CD4-positive, alpha-beta T cell (primary cell): Measurements from ENCODE around the gene SDC4. TPM values are rescaled to one million over a fixed set of nuclear protein-coding genes. Genes with fewer than 3 reads are reported as not detected.

Experiments
- ATAC-seq: fragments of 200-7000 bp; cut with Tn5 transposase; one replicate; pipeline ENCODE4 v1.10.0; 2022; ENCODE audit warnings: mild to moderate bottlenecking; ENCODE audit not compliant: poor library complexity
- CTCF ChIA-PET: fragments of 350-600 bp; sonication (Branson Sonifier 250); formaldehyde crosslinking; loops from one replicate; lab custom pipeline; 2021; ENCODE audit warnings: antibody characterized with exemption, inconsistent platforms; lab: Charles Lee
- POLR2A ChIA-PET: fragments of 350-600 bp; sonication (Branson Sonifier 250); formaldehyde crosslinking; loops from one replicate; lab custom pipeline; 2021; ENCODE audit warnings: antibody characterized with exemption, inconsistent platforms; lab: Charles Lee
- DNase-seq, 14 experiments: peaks; one replicate each; pipeline ENCODE4 v3.0.0-alpha.2; 2013 to 2020; ENCODE audit warnings: mixed read lengths in 2 of 14
- H3K27ac ChIP-seq, 2 donors: one replicate each; pipeline versions ENCODE4 v1.5.1 to v1.7.0; 2013; ENCODE audit warnings: low read length in 2 of 2, low read depth in 1 of 2, mild to moderate bottlenecking in 1 of 2
- H3K27me3 ChIP-seq, 2 experiments: 1 replicate in 1 of 2; 2 replicates in 1 of 2; pipeline versions ENCODE4 v1.6.1 to v1.7.0; 2013; ENCODE audit warnings: low read length in 2 of 2, control low read depth in 1 of 2, mild to moderate bottlenecking in 1 of 2, moderate library complexity in 1 of 2; ENCODE audit not compliant: insufficient read depth in 2 of 2, control insufficient read depth in 1 of 2
- H3K36me3 ChIP-seq: one replicate; pipeline ENCODE4 v1.6.1; 2013; ENCODE audit warnings: low read length, control low read depth; ENCODE audit not compliant: insufficient read depth
- H3K4me1 ChIP-seq: one replicate; pipeline ENCODE4 v1.6.1; 2013; ENCODE audit warnings: low read length, control low read depth; ENCODE audit not compliant: insufficient read depth
- H3K4me3 ChIP-seq: one replicate; pipeline ENCODE4 v1.5.1; 2013; ENCODE audit warnings: mild to moderate bottlenecking, low read length, moderate library complexity
- H3K9me3 ChIP-seq, 2 experiments: 1 replicate in 1 of 2; 2 replicates in 1 of 2; pipeline versions ENCODE4 v1.6.1 to v1.7.0; 2013; ENCODE audit warnings: low read length in 2 of 2, mild to moderate bottlenecking in 2 of 2, control low read depth in 1 of 2, moderate library complexity in 1 of 2; ENCODE audit not compliant: control insufficient read depth in 1 of 2, insufficient read depth in 1 of 2
- H3K27ac Mint-ChIP-seq: one replicate; pipeline ENCODE4 v1.8.0; 2020; ENCODE audit warnings: mixed read lengths
- H3K27me3 Mint-ChIP-seq: one replicate; pipeline ENCODE4 v1.8.0; 2021; ENCODE audit warnings: mixed read lengths
- H3K36me3 Mint-ChIP-seq: one replicate; pipeline ENCODE4 v1.8.0; 2021; ENCODE audit warnings: low read depth, mixed read lengths
- H3K4me1 Mint-ChIP-seq: one replicate; pipeline ENCODE4 v1.8.0; 2021; ENCODE audit warnings: low read depth, mixed read lengths
- H3K4me3 Mint-ChIP-seq: one replicate; pipeline ENCODE4 v1.8.0; 2020; ENCODE audit warnings: mild to moderate bottlenecking, mixed read lengths
- H3K9me3 Mint-ChIP-seq: one replicate; pipeline ENCODE4 v1.8.0; 2020; ENCODE audit warnings: mixed read lengths
- CTCF ChIP-seq: fragments of 200-600 bp; IDR thresholded peaks from one replicate; pipeline ENCODE4 v1.8.0; 2022; ENCODE audit warnings: antibody characterized with exemption, mild to moderate bottlenecking
- intact Hi-C, 2 experiments: fragments of 100-400 bp; cut with DNase I in 1 of 2; cut with micrococcal nuclease in 1 of 2; formaldehyde crosslinking; loops; one replicate each; pipeline versions ENCODE4 v1.15.1 to v1.9.0; 2023 to 2025; cut with DNase I, micrococcal nuclease
- total RNA-seq, 174 experiments: library from RNA in 2 of 174; stranded (reverse) in 2 of 174; gene quantifications; one replicate each; pipeline ENCODE4 v1.2.3 and lab custom pipeline; 2021 to 2026

SDC4 gene
- total RNA-seq, 2 experiments from 2014 or later: 1.0 to 1.1 TPM

GRCh38 chr20:45366192-45366591 is 18.0 kb upstream of the SDC4 start:
- H3K4me1 Mint-ChIP-seq: peaks cover 68% of the 10 kb centered on the region
- H3K4me1 ChIP-seq: peaks cover 56% of the 10 kb centered on the region

GRCh38 chr20:45365444-45365970 is 17.3 kb upstream of the SDC4 start:
- ATAC-seq (no peak), DNase-seq (peak in 1 of 14 experiments; percentile 2)
- no peak for TF ChIP-seq CTCF
- H3K9me3 Mint-ChIP-seq: no peaks in the 10 kb centered on the region
- peaks cover 61% of the 10 kb centered on the region for H3K4me1 Mint-ChIP-seq
- Histone ChIP-seq H3K9me3 (no peaks in the 10 kb centered on the region), H3K4me3 (no peak overlapping the region), H3K27me3 (no peaks in the 10 kb centered on the region), H3K36me3 (peaks cover 36% of the 10 kb centered on the region), H3K27ac (no peak overlapping the region), H3K4me1 (peaks cover 56% of the 10 kb centered on the region)
- peaks cover 52% of the 10 kb centered on the region for H3K36me3 Mint-ChIP-seq
- CTCF ChIA-PET: interaction anchor here (1.0 to 5.3 kb wide), 2 partner anchors 8 to 71 kb away, joined by 4 to 29 read pairs; no protein-coding TSS in a partner anchor
- H3K4me3 Mint-ChIP-seq: peak overlapping the region; percentile 52
- H3K27ac Mint-ChIP-seq: peak overlapping the region; percentile 13
- no peaks in the 10 kb centered on the region for H3K27me3 Mint-ChIP-seq
- POLR2A ChIA-PET: interaction anchor here (4.1 to 6.8 kb wide), 2 partner anchors 7 to 52 kb away, joined by 78 to 184 read pairs; partner anchors contain the start of gene PIGT
- intact Hi-C loops: loop anchor here in 1 of 2 experiments (5.0 kb wide), 1 partner anchor 478 kb away; the partner anchor contains the start of gene YWHAB

More at GRCh38 chr20:45366192-45366591, 18.0 kb upstream of the SDC4 start:
- no peak for DNase-seq
- Histone ChIP-seq H3K27ac (no peak overlapping the region), H3K27me3 (no peaks in the 10 kb centered on the region), H3K4me3 (no peak overlapping the region), H3K36me3 (peaks cover 36% of the 10 kb centered on the region), H3K9me3 (no peaks in the 10 kb centered on the region)
- POLR2A ChIA-PET: interaction anchor here (1.3 to 6.8 kb wide), 3 partner anchors 7 to 84 kb away, joined by 3 to 184 read pairs (median 78); partner anchors contain the start of gene PIGT
- no peak for TF ChIP-seq CTCF
- Mint-ChIP-seq H3K4me3 (no peak overlapping the region), H3K9me3 (no peaks in the 10 kb centered on the region), H3K27me3 (no peaks in the 10 kb centered on the region), H3K27ac (no peak overlapping the region), H3K36me3 (peaks cover 52% of the 10 kb centered on the region)
- CTCF ChIA-PET: interaction anchor here (1.0 to 5.3 kb wide), 2 partner anchors 8 to 71 kb away, joined by 4 to 29 read pairs; no protein-coding TSS in a partner anchor
- intact Hi-C loops: loop anchor here in 1 of 2 experiments (5.0 kb wide), 1 partner anchor 479 kb away; the partner anchor contains the start of gene YWHAB
- no peak for ATAC-seq

- CTCF ChIA-PET: interaction anchor here (0.5 to 5.7 kb wide), 23 partner anchors 10 to 407 kb away, joined by 3 to 116 read pairs (median 5); partner anchors contain the start of genes PIGT and SDC4
- peak overlapping the region; percentile 98 to 99 for H3K27ac ChIP-seq
- H3K4me3 Mint-ChIP-seq: peak overlapping the region; percentile 91
- no peaks in the 10 kb centered on the region for H3K27me3 Mint-ChIP-seq
- POLR2A ChIA-PET: interaction anchor here (0.7 to 6.8 kb wide), 15 partner anchors 9 to 570 kb away, joined by 3 to 184 read pairs (median 6); partner anchors contain the start of genes DBNDD2, DNTTIP1, PCIF1 and PIGT
- no peak for DNase-seq
- peak overlapping the region; percentile 85 for H3K27ac Mint-ChIP-seq
- no peaks in the 10 kb centered on the region for H3K9me3 ChIP-seq
- H3K4me1 ChIP-seq: peaks cover 55% of the 10 kb centered on the region
- peaks cover 47% of the 10 kb centered on the region for H3K36me3 Mint-ChIP-seq
- H3K36me3 ChIP-seq: peaks cover 36% of the 10 kb centered on the region
- ATAC-seq: no peak
- peaks cover 54% of the 10 kb centered on the region for H3K4me1 Mint-ChIP-seq
- H3K9me3 Mint-ChIP-seq: no peaks in the 10 kb centered on the region
- H3K27me3 ChIP-seq: no peaks in the 10 kb centered on the region
- TF ChIP-seq CTCF: no peak
- H3K4me3 ChIP-seq: peak overlapping the region; percentile 96
- intact Hi-C loops: loop anchor here (1.0 to 2.0 kb wide), 7 partner anchors 9 to 407 kb away; partner anchors contain the start of gene PIGT (in 1 of the 2)
Observed at GRCh38 chr20:45363611-45364492, 15.6 kb upstream of the SDC4 start.
